CD14-positive monocyte (primary cell): Measurements from ENCODE around the gene SNX5. TPM values are rescaled to one million over a fixed set of nuclear protein-coding genes. Genes with fewer than 3 reads are reported as not detected.

Experiments
- DNase-seq, 3 donors: peaks; one replicate each; pipeline ENCODE4 v3.0.0-alpha.2; 2011 to 2022
- H2AFZ ChIP-seq: 2 replicates; pipeline ENCODE4 v1.6.0; 2012; ENCODE audit warnings: mild to moderate bottlenecking, low read depth, low read length, inconsistent platforms; ENCODE audit not compliant: insufficient read depth, poor library complexity, severe bottlenecking
- H3K27ac ChIP-seq, 2 donors: 1 replicate in 1 of 2; 2 replicates in 1 of 2; pipeline ENCODE4 v1.5.1; 2012 to 2013; ENCODE audit warnings: low read length in 2 of 2, control low read depth in 1 of 2, inconsistent platforms in 1 of 2, low read depth in 1 of 2, mild to moderate bottlenecking in 1 of 2
- H3K27me3 ChIP-seq, 2 donors: one replicate each; pipeline versions ENCODE4 v1.6.0 to v1.6.1; 2011 to 2013; ENCODE audit warnings: low read length in 2 of 2; ENCODE audit not compliant: control insufficient read depth in 2 of 2, insufficient read depth in 2 of 2
- H3K36me3 ChIP-seq, 2 donors: replicated peaks in 1 of 2; 1 replicate in 1 of 2; 2 replicates in 1 of 2; pipeline versions ENCODE4 v1.5.1 to v1.6.1; 2012 to 2013; ENCODE audit warnings: low read length in 2 of 2, control low read depth in 1 of 2, inconsistent platforms in 1 of 2, mild to moderate bottlenecking in 1 of 2; ENCODE audit not compliant: insufficient read depth in 2 of 2, control insufficient read depth in 1 of 2
- H3K4me1 ChIP-seq, 2 donors: 1 replicate in 1 of 2; 2 replicates in 1 of 2; pipeline versions ENCODE4 v1.5.1 to v1.6.1; 2012 to 2013; ENCODE audit warnings: low read length in 2 of 2, control low read depth in 1 of 2, inconsistent platforms in 1 of 2, mild to moderate bottlenecking in 1 of 2, moderate library complexity in 1 of 2; ENCODE audit not compliant: insufficient read depth in 2 of 2, control insufficient read depth in 1 of 2
- H3K4me2 ChIP-seq: replicated peaks from 2 replicates; pipeline ENCODE3; 2012; ENCODE audit warnings: low read length, moderate library complexity, mild to moderate bottlenecking; ENCODE audit not compliant: poor library complexity, severe bottlenecking; ENCODE audit errors: extremely low read depth
- H3K4me3 ChIP-seq, 3 experiments: fragments of 200-600 bp in 1 of 3; sonication (generic) in 1 of 3; replicated peaks in 1 of 3; 1 replicate in 2 of 3; 2 replicates in 1 of 3; pipeline ENCODE4 v1.5.1; 2011 to 2013; ENCODE audit warnings: low read length in 3 of 3, mild to moderate bottlenecking in 3 of 3, control low read depth in 2 of 3, low read depth in 2 of 3, inconsistent platforms in 1 of 3, moderate library complexity in 1 of 3
- H3K79me2 ChIP-seq: 2 replicates; pipeline ENCODE4 v1.6.0; 2012; ENCODE audit warnings: mild to moderate bottlenecking, control low read depth, inconsistent platforms, low read length, moderate library complexity; ENCODE audit not compliant: insufficient read depth
- H3K9ac ChIP-seq: 2 replicates; pipeline ENCODE4 v1.6.0; 2017; ENCODE audit warnings: low read length, mild to moderate bottlenecking; ENCODE audit not compliant: insufficient read depth, poor library complexity, severe bottlenecking
- H3K9me3 ChIP-seq, 2 donors: replicated peaks in 1 of 2; 1 replicate in 1 of 2; 2 replicates in 1 of 2; pipeline versions ENCODE4 v1.5.1 to v1.6.1; 2012 to 2013; ENCODE audit warnings: low read length in 2 of 2, control low read depth in 1 of 2; ENCODE audit not compliant: control insufficient read depth in 1 of 2, insufficient read depth in 1 of 2
- H4K20me1 ChIP-seq: 2 replicates; pipeline ENCODE4 v1.6.0; 2012; ENCODE audit warnings: mild to moderate bottlenecking, low read length, control low read depth, moderate library complexity; ENCODE audit not compliant: insufficient read depth
- H3K27ac Mint-ChIP-seq, 7 donors: one replicate each; pipeline ENCODE4 v1.8.0; 2020; ENCODE audit warnings: mild to moderate bottlenecking in 7 of 7, mixed read lengths in 7 of 7, moderate library complexity in 6 of 7, inconsistent platforms in 2 of 7
- H3K27me3 Mint-ChIP-seq, 3 donors: one replicate each; pipeline ENCODE4 v1.8.0; 2021 to 2022; ENCODE audit warnings: low read depth in 3 of 3, mild to moderate bottlenecking in 3 of 3, mixed read lengths in 3 of 3, moderate library complexity in 3 of 3, inconsistent platforms in 1 of 3
- H3K36me3 Mint-ChIP-seq, 2 donors: one replicate each; pipeline ENCODE4 v1.8.0; 2020; ENCODE audit warnings: mixed read lengths in 2 of 2, inconsistent platforms in 1 of 2, mild to moderate bottlenecking in 1 of 2
- H3K4me1 Mint-ChIP-seq: one replicate; pipeline ENCODE4 v1.8.0; 2020; ENCODE audit warnings: mild to moderate bottlenecking, mixed read lengths
- H3K4me3 Mint-ChIP-seq, 2 donors: one replicate each; pipeline ENCODE4 v1.8.0; 2020; ENCODE audit warnings: mild to moderate bottlenecking in 2 of 2, mixed read lengths in 2 of 2, moderate library complexity in 1 of 2
- H3K9me3 Mint-ChIP-seq, 7 donors: one replicate each; pipeline ENCODE4 v1.8.0; 2020 to 2022; ENCODE audit warnings: mixed read lengths in 7 of 7, mild to moderate bottlenecking in 6 of 7, moderate library complexity in 6 of 7, inconsistent platforms in 2 of 7
- WGBS: methylation state at CpG from one replicate; pipeline ENCODE4 v1.1.5; 2013; ENCODE audit warnings: missing lambda C conversion rate; ENCODE audit not compliant: insufficient coverage; 5-methylcytosine and 5-hydroxymethylcytosine counted together
- intact Hi-C, 2 donors: fragments of 100-400 bp; cut with micrococcal nuclease; formaldehyde crosslinking; loops; one replicate each; pipeline versions ENCODE4 v1.15.0 to v1.15.1; 2023
- polyA plus RNA-seq, 3 donors: library from polyadenylated mRNA; depleted of rRNA in 1 of 3; unstranded in 2 of 3; stranded (reverse) in 1 of 3; fragments of 300-500 nt in 2 of 3; fragments of >200 nt in 1 of 3; fragmentation: Illumina TruSeq in 2 of 3; gene quantifications; 1 replicate in 2 of 3; 2 replicates in 1 of 3; pipeline ENCODE4 v1.2.3, GENCODE V29; 2012 to 2021
- TF ChIP-seq, protein P1 (sequence below): fragments of 200-600 bp; IDR thresholded peaks from one replicate; pipeline ENCODE4 v1.8.0; 2022; ENCODE audit warnings: antibody characterized with exemption, mild to moderate bottlenecking

SNX5 gene
- polyA plus RNA-seq, 3 donors: 55.6 to 83.8 (median 66.1) TPM

- H3K9me3 Mint-ChIP-seq: peaks cover 0 to 4% (median 0%) of the 10 kb centered on the region in 7 donors
- no peak overlapping the region for H3K4me3 Mint-ChIP-seq
- H3K27me3 Mint-ChIP-seq: peaks cover 0 to 2% (median 2%) of the 10 kb centered on the region in 3 donors
- Histone ChIP-seq H4K20me1 (no peaks in the 10 kb centered on the region), H3K27me3 (no peaks in the 10 kb centered on the region), H3K4me2 (no peak overlapping the region), H3K4me1 (no peaks in the 10 kb centered on the region), H3K27ac (no peak overlapping the region), H3K9ac (no peak overlapping the region), H3K4me3 (no peak overlapping the region), H3K9me3 (peaks cover 0 to 5% of the 10 kb centered on the region in 2 donors), H3K36me3 (no peaks in the 10 kb centered on the region), H3K79me2 (no peaks in the 10 kb centered on the region), H2AFZ (no peak overlapping the region)
- TF ChIP-seq, protein P1, sequence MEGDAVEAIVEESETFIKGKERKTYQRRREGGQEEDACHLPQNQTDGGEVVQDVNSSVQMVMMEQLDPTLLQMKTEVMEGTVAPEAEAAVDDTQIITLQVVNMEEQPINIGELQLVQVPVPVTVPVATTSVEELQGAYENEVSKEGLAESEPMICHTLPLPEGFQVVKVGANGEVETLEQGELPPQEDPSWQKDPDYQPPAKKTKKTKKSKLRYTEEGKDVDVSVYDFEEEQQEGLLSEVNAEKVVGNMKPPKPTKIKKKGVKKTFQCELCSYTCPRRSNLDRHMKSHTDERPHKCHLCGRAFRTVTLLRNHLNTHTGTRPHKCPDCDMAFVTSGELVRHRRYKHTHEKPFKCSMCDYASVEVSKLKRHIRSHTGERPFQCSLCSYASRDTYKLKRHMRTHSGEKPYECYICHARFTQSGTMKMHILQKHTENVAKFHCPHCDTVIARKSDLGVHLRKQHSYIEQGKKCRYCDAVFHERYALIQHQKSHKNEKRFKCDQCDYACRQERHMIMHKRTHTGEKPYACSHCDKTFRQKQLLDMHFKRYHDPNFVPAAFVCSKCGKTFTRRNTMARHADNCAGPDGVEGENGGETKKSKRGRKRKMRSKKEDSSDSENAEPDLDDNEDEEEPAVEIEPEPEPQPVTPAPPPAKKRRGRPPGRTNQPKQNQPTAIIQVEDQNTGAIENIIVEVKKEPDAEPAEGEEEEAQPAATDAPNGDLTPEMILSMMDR: no peak
- H3K4me1 Mint-ChIP-seq: no peaks in the 10 kb centered on the region
- peak overlapping the region in 1 of 7 donors; percentile 62 for H3K27ac Mint-ChIP-seq
- WGBS: 98% methylated on average over 4 of the region's 5 CpGs
- no peak for DNase-seq
- intact Hi-C loops: loop anchor here in 1 of 2 donors (10.0 kb wide), 1 partner anchor 429 kb away; no protein-coding TSS in a partner anchor
- H3K36me3 Mint-ChIP-seq: no peaks in the 10 kb centered on the region
Observed at GRCh38 chr20:17933711-17934110, 34.9 kb downstream of the SNX5 start.

- Histone ChIP-seq H4K20me1 (no peaks in the 10 kb centered on the region), H3K4me3 (no peak overlapping the region), H3K9ac (no peak overlapping the region), H2AFZ (no peak overlapping the region), H3K36me3 (no peaks in the 10 kb centered on the region), H3K79me2 (no peaks in the 10 kb centered on the region), H3K9me3 (peaks cover 0 to 5% of the 10 kb centered on the region in 2 donors), H3K27me3 (no peaks in the 10 kb centered on the region), H3K4me2 (no peak overlapping the region), H3K4me1 (no peaks in the 10 kb centered on the region), H3K27ac (no peak overlapping the region)
- DNase-seq: peak in 1 of 3 donors; percentile 13
- Mint-ChIP-seq H3K4me3 (no peak overlapping the region), H3K27me3 (peaks cover 0 to 2% (median under 1%) of the 10 kb centered on the region in 3 donors), H3K27ac (peak overlapping the region in 1 of 7 donors; percentile 62), H3K36me3 (no peaks in the 10 kb centered on the region), H3K9me3 (peaks cover 0 to 4% (median 0%) of the 10 kb centered on the region in 7 donors), H3K4me1 (no peaks in the 10 kb centered on the region)
- 88% methylated on average over 1 of the region's 1 CpG for WGBS
- TF ChIP-seq, protein P1: no peak
- intact Hi-C loops: loop anchor here in 1 of 2 donors (10.0 kb wide), 1 partner anchor 428 kb away; no protein-coding TSS in a partner anchor
Observed at GRCh38 chr20:17933121-17933520, 35.5 kb downstream of the SNX5 start.
